ENCODE results near the gene SCGB3A1.

DNA sequence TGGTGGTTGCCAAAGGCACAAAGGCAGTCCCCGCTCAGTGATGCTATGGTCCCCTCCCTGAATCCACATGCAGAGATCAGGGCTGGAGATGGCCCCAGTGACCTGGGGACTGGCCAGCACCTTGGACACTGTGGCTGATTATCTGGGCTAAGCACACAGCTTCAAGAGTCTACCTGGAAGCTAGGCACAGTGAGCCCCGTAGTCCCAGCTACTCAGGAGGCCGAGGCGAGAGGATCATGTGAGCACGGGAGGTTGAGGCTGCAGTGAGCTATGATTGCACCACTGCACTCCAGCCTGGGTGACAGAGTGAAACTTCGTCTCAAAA is 8.3 kb upstream of the SCGB3A1 start:
- TF ChIP-seq, protein P1, sequence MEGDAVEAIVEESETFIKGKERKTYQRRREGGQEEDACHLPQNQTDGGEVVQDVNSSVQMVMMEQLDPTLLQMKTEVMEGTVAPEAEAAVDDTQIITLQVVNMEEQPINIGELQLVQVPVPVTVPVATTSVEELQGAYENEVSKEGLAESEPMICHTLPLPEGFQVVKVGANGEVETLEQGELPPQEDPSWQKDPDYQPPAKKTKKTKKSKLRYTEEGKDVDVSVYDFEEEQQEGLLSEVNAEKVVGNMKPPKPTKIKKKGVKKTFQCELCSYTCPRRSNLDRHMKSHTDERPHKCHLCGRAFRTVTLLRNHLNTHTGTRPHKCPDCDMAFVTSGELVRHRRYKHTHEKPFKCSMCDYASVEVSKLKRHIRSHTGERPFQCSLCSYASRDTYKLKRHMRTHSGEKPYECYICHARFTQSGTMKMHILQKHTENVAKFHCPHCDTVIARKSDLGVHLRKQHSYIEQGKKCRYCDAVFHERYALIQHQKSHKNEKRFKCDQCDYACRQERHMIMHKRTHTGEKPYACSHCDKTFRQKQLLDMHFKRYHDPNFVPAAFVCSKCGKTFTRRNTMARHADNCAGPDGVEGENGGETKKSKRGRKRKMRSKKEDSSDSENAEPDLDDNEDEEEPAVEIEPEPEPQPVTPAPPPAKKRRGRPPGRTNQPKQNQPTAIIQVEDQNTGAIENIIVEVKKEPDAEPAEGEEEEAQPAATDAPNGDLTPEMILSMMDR (conservative IDR thresholded peaks at IDR 0.05): no peak
- no peak for TF ChIP-seq ZFX (IDR thresholded peaks at IDR 0.05)

All from C4-2B (cell line).